Thyroid gland (tissue), 4 donors: ENCODE results near the gene NDUFB2.

Experiments
- CTCF ChIP-seq, 6 experiments: fragments of 200-600 bp in 3 of 6; fragments of 450-650 bp in 3 of 6; sonication (generic) in 3 of 6; IDR thresholded peaks; one replicate each; pipeline ENCODE4 v1.5.1; 2016 to 2019; ENCODE audit warnings: antibody characterized with exemption in 6 of 6, mild to moderate bottlenecking in 2 of 6, inconsistent platforms in 1 of 6, moderate library complexity in 1 of 6
- POLR2A ChIP-seq, 2 donors: fragments of 450-650 bp; IDR thresholded peaks; one replicate each; pipeline ENCODE4 v1.6.1; 2017; ENCODE audit warnings: antibody characterized with exemption in 2 of 2, mild to moderate bottlenecking in 2 of 2, moderate library complexity in 1 of 2

- TF ChIP-seq CTCF (IDR thresholded peaks at IDR 0.05) (no peak), POLR2A (IDR thresholded peaks at IDR 0.05) (no peak)
Measured at GRCh38 chr7:140732416-140732815, 35.9 kb downstream of the NDUFB2 start.
